H1 (cell line): ENCODE measurements around the gene ARID5B. TPM values are rescaled to one million over a fixed set of nuclear protein-coding genes. Genes with fewer than 3 reads are reported as not detected.

Experiments
- CTCF ChIA-PET: fragments of 300-600 bp; sonication (Branson Sonifier 250); formaldehyde crosslinking; loops from one replicate; lab custom pipeline; 2021; ENCODE audit not compliant: partially characterized antibody; lab: Charles Lee
- POLR2A ChIA-PET: fragments of 300-600 bp; sonication (Branson Sonifier 250); formaldehyde crosslinking; loops from one replicate; lab custom pipeline; 2021; ENCODE audit warnings: inconsistent platforms; ENCODE audit not compliant: partially characterized antibody; lab: Charles Lee
- DNase-seq, 2 experiments: peaks; one replicate each; pipeline versions ENCODE4 v3.0.0 to v3.0.0-alpha.2; 2010 to 2022; ENCODE audit warnings: low spot score in 2 of 2, low read depth in 1 of 2, mixed read lengths in 1 of 2
- FAIRE-seq: peaks from 2 replicates; lab custom pipeline; 2011; peaks lifted over from hg19 to GRCh38; lab: Jason Lieb, UNC
- H2AFZ ChIP-seq: 2 replicates; pipeline ENCODE4 v1.8.1; 2012; ENCODE audit warnings: low read length, inconsistent platforms
- H2AK5ac ChIP-seq: 2 replicates; pipeline ENCODE4 v1.6.1; 2013; ENCODE audit warnings: low read depth, low read length
- H2BK120ac ChIP-seq: replicated peaks from 2 replicates; pipeline ENCODE3; 2013; ENCODE audit warnings: low read depth, low read length, inconsistent platforms
- H2BK12ac ChIP-seq: 2 replicates; pipeline ENCODE4 v1.6.1; 2013; ENCODE audit warnings: low read depth, low read length
- H2BK15ac ChIP-seq: 2 replicates; pipeline ENCODE4 v1.6.1; 2013; ENCODE audit warnings: low read length
- H2BK20ac ChIP-seq: 2 replicates; pipeline ENCODE4 v1.6.1; 2013; ENCODE audit warnings: low read length
- H2BK5ac ChIP-seq: 2 replicates; pipeline ENCODE4 v1.6.1; 2013; ENCODE audit warnings: low read depth, low read length
- H3K14ac ChIP-seq: 2 replicates; pipeline ENCODE4 v1.6.1; 2013; ENCODE audit warnings: inconsistent platforms; ENCODE audit not compliant: insufficient read length
- H3K18ac ChIP-seq: 2 replicates; pipeline ENCODE4 v1.6.1; 2013; ENCODE audit warnings: low read length; ENCODE audit errors: extremely low read depth
- H3K23ac ChIP-seq: 2 replicates; pipeline ENCODE4 v1.6.1; 2013; ENCODE audit warnings: inconsistent platforms; ENCODE audit not compliant: insufficient read length
- H3K23me2 ChIP-seq: 2 replicates; pipeline ENCODE4 v1.6.1; 2013; ENCODE audit warnings: low read depth, low read length
- H3K27ac ChIP-seq: 2 replicates; pipeline ENCODE4 v1.6.1; 2011; ENCODE audit warnings: low read depth, low read length, inconsistent platforms
- H3K27me3 ChIP-seq, 4 experiments: replicated peaks in 1 of 4; 1 replicate in 1 of 4; 2 replicates in 3 of 4; pipeline versions ENCODE4 v1.6.1 to v1.8.1; 2011 to 2013; ENCODE audit warnings: low read length in 3 of 4, mild to moderate bottlenecking in 3 of 4, inconsistent platforms in 2 of 4, mixed read lengths in 2 of 4, moderate library complexity in 1 of 4; ENCODE audit not compliant: control insufficient read depth in 3 of 4, insufficient read depth in 3 of 4; ENCODE audit errors: extremely low read depth in 1 of 4
- H3K36me3 ChIP-seq, 4 experiments: 2 replicates each; pipeline versions ENCODE4 v1.6.1 to v1.8.1; 2011 to 2013; ENCODE audit warnings: mild to moderate bottlenecking in 4 of 4, low read length in 3 of 4, moderate library complexity in 2 of 4, control low read depth in 1 of 4, inconsistent platforms in 1 of 4; ENCODE audit not compliant: insufficient read depth in 4 of 4, control insufficient read depth in 2 of 4
- H3K4ac ChIP-seq: replicated peaks from 2 replicates; pipeline ENCODE3; 2013; ENCODE audit warnings: low read length, low read depth, mixed read lengths, inconsistent platforms; ENCODE audit not compliant: insufficient read length
- H3K4me1 ChIP-seq, 4 experiments: replicated peaks in 1 of 4; 1 replicate in 1 of 4; 2 replicates in 3 of 4; pipeline versions ENCODE4 v1.6.1 to v1.8.1; 2011 to 2013; ENCODE audit warnings: low read length in 3 of 4, inconsistent platforms in 2 of 4, mixed read lengths in 1 of 4; ENCODE audit not compliant: insufficient read depth in 4 of 4, control insufficient read depth in 3 of 4
- H3K4me2 ChIP-seq, 2 experiments: 2 replicates each; pipeline versions ENCODE4 v1.6.1 to v1.8.1; 2011 to 2013; ENCODE audit warnings: low read depth in 2 of 2, low read length in 2 of 2, control low read depth in 1 of 2, inconsistent platforms in 1 of 2, mild to moderate bottlenecking in 1 of 2; ENCODE audit not compliant: insufficient read depth in 1 of 2
- H3K4me3 ChIP-seq, 4 experiments: fragments of 200-600, 300-600 bp in 1 of 4; sonication (generic), shearing (Covaris generic), sonication (Bioruptor Twin) in 1 of 4; 2 replicates each; pipeline versions ENCODE4 v1.5.1 to v1.8.1; 2011 to 2016; ENCODE audit warnings: low read length in 4 of 4, low read depth in 3 of 4, control low read depth in 2 of 4, inconsistent platforms in 2 of 4, mild to moderate bottlenecking in 2 of 4, mixed read lengths in 1 of 4, moderate library complexity in 1 of 4; ENCODE audit not compliant: insufficient read depth in 2 of 4; ENCODE audit errors: extremely low read depth in 1 of 4
- H3K56ac ChIP-seq: replicated peaks from 2 replicates; pipeline ENCODE3; 2013; ENCODE audit warnings: low read depth, mild to moderate bottlenecking, mixed read lengths, low read length, inconsistent platforms; ENCODE audit not compliant: insufficient read length
- H3K79me1 ChIP-seq: 2 replicates; pipeline ENCODE4 v1.6.1; 2013; ENCODE audit warnings: low read depth, low read length, control low read depth
- H3K79me2 ChIP-seq, 2 experiments: 2 replicates each; pipeline versions ENCODE4 v1.6.1 to v1.8.1; 2012 to 2013; ENCODE audit warnings: low read length in 2 of 2, mild to moderate bottlenecking in 2 of 2, inconsistent platforms in 1 of 2; ENCODE audit not compliant: insufficient read depth in 2 of 2, control insufficient read depth in 1 of 2
- H3K9ac ChIP-seq, 4 experiments: replicated peaks in 1 of 4; 1 replicate in 1 of 4; 2 replicates in 3 of 4; pipeline versions ENCODE4 v1.6.1 to v1.8.1; 2011 to 2013; ENCODE audit warnings: low read depth in 3 of 4, low read length in 3 of 4, control low read depth in 2 of 4, mild to moderate bottlenecking in 2 of 4, moderate library complexity in 2 of 4, inconsistent platforms in 1 of 4; ENCODE audit errors: extremely low read depth in 1 of 4
- H3K9me3 ChIP-seq, 2 experiments: 2 replicates each; pipeline versions ENCODE4 v1.6.1 to v1.8.1; 2012 to 2013; ENCODE audit warnings: mild to moderate bottlenecking in 2 of 2, moderate library complexity in 2 of 2, control low read depth in 1 of 2, inconsistent platforms in 1 of 2, low read depth in 1 of 2, low read length in 1 of 2, mixed read lengths in 1 of 2; ENCODE audit not compliant: insufficient read depth in 2 of 2
- H4K20me1 ChIP-seq, 2 experiments: replicated peaks in 1 of 2; 2 replicates each; pipeline versions ENCODE3 to v1.8.1; 2011 to 2013; ENCODE audit warnings: inconsistent platforms in 2 of 2, low read length in 2 of 2, mild to moderate bottlenecking in 1 of 2; ENCODE audit not compliant: insufficient read depth in 2 of 2, control insufficient read depth in 1 of 2
- H4K5ac ChIP-seq: 2 replicates; pipeline ENCODE4 v1.6.1; 2013; ENCODE audit warnings: low read length, low read depth, mixed read lengths, inconsistent platforms; ENCODE audit not compliant: insufficient read length
- H4K8ac ChIP-seq: 2 replicates; pipeline ENCODE4 v1.8.0; 2013; ENCODE audit warnings: mild to moderate bottlenecking, moderate library complexity, low read length, inconsistent platforms; ENCODE audit not compliant: insufficient read depth; ENCODE audit errors: extremely low read depth
- H4K91ac ChIP-seq: replicated peaks from 2 replicates; pipeline ENCODE3; 2013; ENCODE audit warnings: low read length, mixed read lengths, inconsistent platforms; ENCODE audit not compliant: insufficient read length
- EZH2 ChIP-seq: fragments of 200-600 bp; sonication (generic); IDR thresholded peaks from 2 replicates; pipeline ENCODE4 v1.7.1; 2012; ENCODE audit warnings: low read depth, mild to moderate bottlenecking, moderate library complexity, low read length, inconsistent platforms; ENCODE audit not compliant: severe bottlenecking
- HDAC2 ChIP-seq, 2 experiments: fragments of 300-600 bp in 1 of 2; sonication (generic) in 1 of 2; IDR thresholded peaks; 2 replicates each; pipeline ENCODE4 v1.6.1; 2011 to 2012; ENCODE audit warnings: low read depth in 2 of 2, low read length in 2 of 2, mild to moderate bottlenecking in 2 of 2, moderate library complexity in 2 of 2, borderline replicate concordance in 1 of 2, inconsistent platforms in 1 of 2
- HDAC6 ChIP-seq: IDR thresholded peaks from one replicate; pipeline ENCODE4 v1.7.1; 2012; ENCODE audit warnings: low read depth, mild to moderate bottlenecking, inconsistent platforms, low read length, moderate library complexity
- MAFK ChIP-seq: IDR thresholded peaks from 2 replicates; pipeline ENCODE4 v1.6.1; 2012; ENCODE audit warnings: low read depth, mild to moderate bottlenecking, improper control_type of control experiment, low read length
- NANOG ChIP-seq: IDR thresholded peaks from 2 replicates; pipeline ENCODE4 v1.6.1; 2011; ENCODE audit warnings: low read length, low read depth, mild to moderate bottlenecking, inconsistent platforms; ENCODE audit not compliant: insufficient read depth, poor library complexity, severe bottlenecking
- NRF1 ChIP-seq: IDR thresholded peaks from 2 replicates; pipeline ENCODE4 v1.6.1; 2011; ENCODE audit warnings: mild to moderate bottlenecking, low read depth, low read length, improper control_type of control experiment
- RAD21 ChIP-seq, 2 experiments: IDR thresholded peaks in 1 of 2; conservative IDR thresholded peaks in 1 of 2; 2 replicates each; pipeline ENCODE4 v1.6.1; 2011; ENCODE audit warnings: low read depth in 2 of 2, low read length in 2 of 2, improper control_type of control experiment in 1 of 2, inconsistent platforms in 1 of 2, mild to moderate bottlenecking in 1 of 2, moderate library complexity in 1 of 2
- RXRA ChIP-seq: IDR thresholded peaks from 2 replicates; pipeline ENCODE4 v1.6.1; 2011; ENCODE audit warnings: low read depth, mild to moderate bottlenecking, low read length, moderate library complexity; ENCODE audit not compliant: insufficient read depth
- SIN3A ChIP-seq, 2 experiments: IDR thresholded peaks in 1 of 2; conservative IDR thresholded peaks in 1 of 2; 2 replicates each; pipeline ENCODE4 v1.6.1; 2011 to 2012; ENCODE audit warnings: low read length in 2 of 2, improper control_type of control experiment in 1 of 2, low read depth in 1 of 2, mild to moderate bottlenecking in 1 of 2
- ZNF274 ChIP-seq: IDR thresholded peaks from 2 replicates; pipeline ENCODE4 v1.7.0; 2012; ENCODE audit warnings: low read length, borderline replicate concordance; ENCODE audit errors: extremely low read depth
- WGBS, 2 experiments: shearing (Covaris generic) in 1 of 2; methylation state at CpG; one replicate each; pipeline versions ENCODE4 v1.1.6 to v1.1.7; 2013 to 2015; ENCODE audit warnings: low lambda C conversion rate in 2 of 2, mixed read lengths in 2 of 2, inconsistent platforms in 1 of 2, low coverage in 1 of 2, missing lambda C conversion rate in 1 of 2; ENCODE audit not compliant: insufficient replicate concordance in 2 of 2, insufficient coverage in 1 of 2, insufficient read length in 1 of 2; ENCODE audit errors: extremely low coverage in 1 of 2, missing lambda C conversion rate in 1 of 2; 5-methylcytosine and 5-hydroxymethylcytosine counted together
- polyA plus RNA-seq, 7 experiments: library from polyadenylated mRNA; depleted of rRNA in 3 of 7; stranded (reverse) in 5 of 7; unstranded in 2 of 7; fragments of >200 nt in 5 of 7; fragments of 200-250 nt in 2 of 7; gene quantifications; 1 replicate in 5 of 7; 2 replicates in 1 of 7; 4 replicates in 1 of 7; pipeline versions ENCODE4 v1.2.1 to v1.2.3, GENCODE V29; 2011 to 2013; ENCODE audit warnings: missing spikeins in 2 of 7, mixed read lengths in 2 of 7
- total RNA-seq: library from RNA; stranded (reverse); fragmentation: NEBNext Ultra II Directional; extraction: Animal tissue kit (Norgen Biotek cat#: 25700); gene quantifications from 2 replicates; pipeline ENCODE4 v1.2.1, GENCODE V29; 2021
- TF ChIP-seq, protein P1 (sequence below): IDR thresholded peaks from 2 replicates; pipeline ENCODE4 v1.6.1; 2012; ENCODE audit warnings: inconsistent platforms

ARID5B gene
- total and polyA plus RNA-seq, 2 of the 8 experiments (the other 6 are each of a cell fraction or from before 2014, with no cell fraction given) = 0.21 to 1.1 TPM

GRCh38 chr10:62109587-62110293 is 208.2 kb downstream of the ARID5B start:
- no peak overlapping the region for H2BK20ac ChIP-seq
- H2BK5ac ChIP-seq = no peak overlapping the region
- no peak overlapping the region for H3K9ac ChIP-seq
- no peaks in the 10 kb centered on the region for H3K36me3 ChIP-seq
- H4K8ac ChIP-seq = no peak overlapping the region
- H3K4me2 ChIP-seq = no peak overlapping the region
- no peak overlapping the region for H2BK15ac ChIP-seq
- H4K91ac ChIP-seq = no peak overlapping the region
- no peak overlapping the region for H3K18ac ChIP-seq
- 0 out of 7 replicates have a peak, but pooled peaks cover 0 to 2% (median 0%) of the 10 kb centered on the region in 4 experiments for H3K4me1 ChIP-seq
- WGBS, 2 experiments = 89% methylated on average over 1 of the region's 1 CpG; no CpG with 5 or more reads in 1 of the 2 experiments
- H3K23me2 ChIP-seq = no peaks in the 10 kb centered on the region
- no peaks in the 10 kb centered on the region for H3K9me3 ChIP-seq
- no peak overlapping the region for H3K4me3 ChIP-seq
- H3K27me3 ChIP-seq = no peaks in the 10 kb centered on the region
- no peaks in the 10 kb centered on the region for H3K79me2 ChIP-seq
- H3K27ac ChIP-seq = no peak overlapping the region
- DNase-seq (no peak), FAIRE-seq (no peak)
- H3K14ac ChIP-seq = no peak overlapping the region
- no peak overlapping the region for H3K23ac ChIP-seq
- H4K5ac ChIP-seq = no peak overlapping the region
- CTCF ChIA-PET = no interaction called here
- no peak overlapping the region for H3K56ac ChIP-seq
- POLR2A ChIA-PET = no interaction called here
- H3K4ac ChIP-seq = no peak overlapping the region
- no peaks in the 10 kb centered on the region for H3K79me1 ChIP-seq
- no peaks in the 10 kb centered on the region for H4K20me1 ChIP-seq
- H2BK120ac ChIP-seq = no peak overlapping the region
- no peak overlapping the region for H2AK5ac ChIP-seq
- H2AFZ ChIP-seq = no peak overlapping the region
- no peak overlapping the region for H2BK12ac ChIP-seq
- no peak for TF ChIP-seq HDAC2 (IDR thresholded peaks at IDR 0.05; ENCODE audit: borderline replicate concordance in 1 of 2, low read depth in 2 of 2, low read length in 2 of 2)
- no peak for TF ChIP-seq EZH2
- TF ChIP-seq NRF1 = no peak
- TF ChIP-seq ZNF274 = no peak
- no peak for TF ChIP-seq RAD21 (IDR thresholded peaks at IDR 0.05 in 1 of 2, conservative IDR thresholded peaks at IDR 0.05 in 1 of 2; ENCODE audit: low read depth in 2 of 2, low read length in 2 of 2)
- TF ChIP-seq NANOG = no peak
- TF ChIP-seq RXRA = no peak
- TF ChIP-seq HDAC6 = no peak
- no peak for TF ChIP-seq SIN3A (conservative IDR thresholded peaks at IDR 0.05 in 1 of 2, IDR thresholded peaks at IDR 0.05 in 1 of 2; ENCODE audit: low read depth in 1 of 2, low read length in 2 of 2)
- TF ChIP-seq MAFK = no peak
- TF ChIP-seq, protein P1, sequence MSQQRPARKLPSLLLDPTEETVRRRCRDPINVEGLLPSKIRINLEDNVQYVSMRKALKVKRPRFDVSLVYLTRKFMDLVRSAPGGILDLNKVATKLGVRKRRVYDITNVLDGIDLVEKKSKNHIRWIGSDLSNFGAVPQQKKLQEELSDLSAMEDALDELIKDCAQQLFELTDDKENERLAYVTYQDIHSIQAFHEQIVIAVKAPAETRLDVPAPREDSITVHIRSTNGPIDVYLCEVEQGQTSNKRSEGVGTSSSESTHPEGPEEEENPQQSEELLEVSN = no peak
